ENCODE data around the gene NUP107. TPM values are rescaled to one million over a fixed set of nuclear protein-coding genes. Genes with fewer than 3 reads are reported as not detected.
A peak's percentile ranks its signal among the peaks of the same experiment; 100 is the strongest.

NUP107 gene
- total RNA-seq, 1 experiment from 2014 or later = 82.3 TPM

GRCh38 chr12:68745904-68746571 lies 59.3 kb downstream of the NUP107 start, which contains the start of gene SLC35E3:
TSS of gene SLC35E3 (plus strand) at chr12:68746176. CDS start at chr12:68746378, 202 bp downstream.
- no peak for TF ChIP-seq CTCF (IDR thresholded peaks at IDR 0.05)
- TF ChIP-seq TCF7L2 (IDR thresholded peaks at IDR 0.05; ENCODE audit: low read depth, low read length) = no peak; the same call in 1 of the 2 replicates
- no peak for TF ChIP-seq REST (IDR thresholded peaks at IDR 0.05; ENCODE audit: insufficient read depth in 1 of 2, low read depth in 2 of 2, low read length in 1 of 2)
- peak; percentile 94 for TF ChIP-seq SIN3A (IDR thresholded peaks at IDR 0.05; ENCODE audit: borderline replicate concordance, insufficient read depth, low read depth, low read length)
- peak; percentile 95 for TF ChIP-seq POLR2AphosphoS5 (IDR thresholded peaks at IDR 0.05; ENCODE audit: low read depth, low read length)
- peaks cover 8% of the 10 kb centered on the region; the same call in 1 of the 2 replicates for H3K4me1 ChIP-seq (ENCODE audit: control insufficient read depth, insufficient read depth, low read length)
- DNase-seq (ENCODE audit: low read depth, low spot score) = peak; percentile 58
- H3K4me3 ChIP-seq (ENCODE audit: low read depth in 2 of 2, low read length in 2 of 2) = peak within 1 kb of the TSS; percentile 75 to 98
- no peaks in the 10 kb centered on the region for H3K9me3 ChIP-seq (ENCODE audit: control insufficient read depth, insufficient read depth, low read depth, low read length)
- H3K27ac ChIP-seq (ENCODE audit: low read length) = peak within 1 kb of the TSS; percentile 97
- intact Hi-C loops (cut with micrococcal nuclease; ENCODE audit: unreplicated experiment) (no loop called here), in situ Hi-C loops (cut with HindIII; ENCODE audit: low pct_unique_long_range_greater_than_20kb, low sequenced_read_pairs) (no loop called here)
- BruUV-seq (replicated peaks) = TSS peak; percentile 66
- peak; percentile 99 for ATAC-seq
- ChIA-PET CTCF (interaction anchor here (0.5 to 0.9 kb wide), 2 partner anchors 64 to 84 kb away, joined by 3 to 10 read pairs; no protein-coding TSS in a partner anchor), POLR2A (interaction anchor here (0.5 to 0.6 kb wide), 2 partner anchors 46 to 108 kb away, joined by 3 to 11 read pairs; no protein-coding TSS in a partner anchor)
- peaks cover 11% of the 10 kb centered on the region for H3K36me3 ChIP-seq (ENCODE audit: control insufficient read depth, insufficient read depth, low read length)
- H3K27me3 ChIP-seq (ENCODE audit: control insufficient read depth, insufficient read depth, low read length) = no peaks in the 10 kb centered on the region

GRCh38 chr12:68746572-68747180 lies 59.9 kb downstream of the NUP107 start:
- DNase-seq (ENCODE audit: low read depth, low spot score) (peak; percentile 25), ATAC-seq (peak; percentile 65)
- H3K4me3 ChIP-seq (ENCODE audit: low read depth in 2 of 2, low read length in 2 of 2) = peak overlapping the region; percentile 75 to 98
- POLR2A ChIA-PET = no interaction called here
- intact Hi-C loops (cut with micrococcal nuclease; ENCODE audit: unreplicated experiment) (no loop called here), in situ Hi-C loops (cut with HindIII; ENCODE audit: low pct_unique_long_range_greater_than_20kb, low sequenced_read_pairs) (no loop called here)
- CTCF ChIA-PET = interaction anchor here (0.5 to 0.9 kb wide), 2 partner anchors 65 to 83 kb away, joined by 3 to 10 read pairs; no protein-coding TSS in a partner anchor
- no peak for TF ChIP-seq POLR2AphosphoS5 (IDR thresholded peaks at IDR 0.05; ENCODE audit: low read depth, low read length)
- TF ChIP-seq TCF7L2 (IDR thresholded peaks at IDR 0.05; ENCODE audit: low read depth, low read length) = no peak
- no peak for TF ChIP-seq SIN3A (IDR thresholded peaks at IDR 0.05; ENCODE audit: borderline replicate concordance, insufficient read depth, low read depth, low read length)
- TF ChIP-seq REST (IDR thresholded peaks at IDR 0.05; ENCODE audit: insufficient read depth in 1 of 2, low read depth in 2 of 2, low read length in 1 of 2) = no peak
- TF ChIP-seq CTCF (IDR thresholded peaks at IDR 0.05) = no peak
- BruUV-seq (replicated peaks) = no TSS peak
- H3K4me1 ChIP-seq (ENCODE audit: control insufficient read depth, insufficient read depth, low read length) = peaks cover 8% of the 10 kb centered on the region; the same call in 1 of the 2 replicates
- no peaks in the 10 kb centered on the region for H3K9me3 ChIP-seq (ENCODE audit: control insufficient read depth, insufficient read depth, low read depth, low read length)
- peaks cover 10% of the 10 kb centered on the region for H3K36me3 ChIP-seq (ENCODE audit: control insufficient read depth, insufficient read depth, low read length)
- no peaks in the 10 kb centered on the region for H3K27me3 ChIP-seq (ENCODE audit: control insufficient read depth, insufficient read depth, low read length)
- H3K27ac ChIP-seq (ENCODE audit: low read length) = peak overlapping the region; percentile 97
